ENCODE measurements around the gene WSCD2.

Gene WSCD2

DNA sequence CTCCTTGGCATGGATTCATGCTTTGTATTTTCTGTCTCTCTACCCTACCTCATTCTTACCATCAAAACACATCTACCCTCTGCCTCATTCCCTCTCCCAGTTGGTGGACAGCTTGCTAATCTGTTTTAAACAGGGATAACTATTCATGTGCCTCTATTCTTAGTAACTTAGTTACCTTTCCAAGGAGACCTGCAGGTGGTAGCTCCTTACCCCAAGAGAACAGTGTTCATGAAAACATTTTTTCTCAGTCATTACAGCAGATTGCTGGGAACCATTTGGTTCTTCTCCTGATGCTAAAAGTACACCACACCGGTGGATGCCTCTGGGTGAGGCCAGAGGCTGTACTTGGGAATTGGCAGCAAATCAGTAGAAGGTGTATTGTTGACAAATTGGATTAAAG lies 137.0 kb downstream of the WSCD2 start:
- no peak for DNase-seq (ENCODE audit: extremely low read depth, insufficient read length)
- Histone ChIP-seq H3K27me3 (replicated peaks; ENCODE audit: control insufficient read depth, insufficient read depth, low read length) (no peaks in the 10 kb centered on the region), H3K4me3 (replicated peaks; ENCODE audit: low read depth, low read length) (no peak overlapping the region), H3K36me3 (ENCODE audit: control insufficient read depth, insufficient read depth, low read length) (no peaks in the 10 kb centered on the region)
- TF ChIP-seq, protein P1, sequence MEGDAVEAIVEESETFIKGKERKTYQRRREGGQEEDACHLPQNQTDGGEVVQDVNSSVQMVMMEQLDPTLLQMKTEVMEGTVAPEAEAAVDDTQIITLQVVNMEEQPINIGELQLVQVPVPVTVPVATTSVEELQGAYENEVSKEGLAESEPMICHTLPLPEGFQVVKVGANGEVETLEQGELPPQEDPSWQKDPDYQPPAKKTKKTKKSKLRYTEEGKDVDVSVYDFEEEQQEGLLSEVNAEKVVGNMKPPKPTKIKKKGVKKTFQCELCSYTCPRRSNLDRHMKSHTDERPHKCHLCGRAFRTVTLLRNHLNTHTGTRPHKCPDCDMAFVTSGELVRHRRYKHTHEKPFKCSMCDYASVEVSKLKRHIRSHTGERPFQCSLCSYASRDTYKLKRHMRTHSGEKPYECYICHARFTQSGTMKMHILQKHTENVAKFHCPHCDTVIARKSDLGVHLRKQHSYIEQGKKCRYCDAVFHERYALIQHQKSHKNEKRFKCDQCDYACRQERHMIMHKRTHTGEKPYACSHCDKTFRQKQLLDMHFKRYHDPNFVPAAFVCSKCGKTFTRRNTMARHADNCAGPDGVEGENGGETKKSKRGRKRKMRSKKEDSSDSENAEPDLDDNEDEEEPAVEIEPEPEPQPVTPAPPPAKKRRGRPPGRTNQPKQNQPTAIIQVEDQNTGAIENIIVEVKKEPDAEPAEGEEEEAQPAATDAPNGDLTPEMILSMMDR (IDR thresholded peaks at IDR 0.05; ENCODE audit: insufficient read depth, low read length, poor library complexity, severe bottlenecking) = no peak

DNA sequence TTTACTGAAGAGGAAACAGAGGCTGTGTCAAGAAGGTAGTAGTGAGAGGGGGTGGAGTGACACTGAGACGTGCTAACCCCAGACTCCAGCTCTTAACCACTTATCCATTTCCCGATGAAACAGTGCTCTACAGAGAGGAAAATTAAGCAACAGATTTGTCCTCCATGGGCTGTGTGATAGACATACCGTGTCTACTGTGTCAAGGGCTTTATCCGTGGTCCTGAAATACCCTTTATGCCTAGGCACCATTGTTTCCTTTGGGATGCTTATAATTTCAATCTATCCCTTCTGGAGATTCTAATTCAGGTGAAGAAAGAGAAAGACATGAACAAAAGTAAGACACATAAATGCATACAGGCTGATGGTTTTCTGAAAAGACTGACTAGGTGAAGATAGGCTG lies 138.4 kb downstream of the WSCD2 start:
- TF ChIP-seq, protein P1 (IDR thresholded peaks at IDR 0.05; ENCODE audit: insufficient read depth, low read length, poor library complexity, severe bottlenecking) = no peak
- Histone ChIP-seq H3K27me3 (replicated peaks; ENCODE audit: control insufficient read depth, insufficient read depth, low read length) (no peaks in the 10 kb centered on the region), H3K4me3 (replicated peaks; ENCODE audit: low read depth, low read length) (no peak overlapping the region), H3K36me3 (ENCODE audit: control insufficient read depth, insufficient read depth, low read length) (no peaks in the 10 kb centered on the region)
- DNase-seq (ENCODE audit: extremely low read depth, insufficient read length) = no peak

DNA sequence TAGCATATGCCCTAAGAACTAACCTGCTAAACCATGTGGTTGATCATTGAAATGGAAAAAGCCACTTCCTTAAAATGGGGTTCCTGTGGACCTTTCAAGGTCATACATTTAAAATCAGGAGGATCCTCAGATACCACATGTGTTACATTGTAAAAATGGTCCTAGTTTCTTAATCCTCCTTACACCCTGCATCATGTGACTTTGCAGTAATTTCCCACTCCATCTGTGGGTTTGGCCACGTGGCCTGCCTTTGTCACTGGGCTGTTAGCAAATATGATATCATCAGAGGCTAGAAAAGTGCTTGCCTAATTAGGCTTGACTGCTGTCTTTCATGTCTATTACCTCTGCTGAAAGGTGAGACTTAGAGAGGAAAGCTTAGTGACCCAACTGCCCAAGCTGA lies 139.3 kb downstream of the WSCD2 start:
- H3K27me3 ChIP-seq (replicated peaks; ENCODE audit: control insufficient read depth, insufficient read depth, low read length) = no peaks in the 10 kb centered on the region
- TF ChIP-seq, protein P1 (IDR thresholded peaks at IDR 0.05; ENCODE audit: insufficient read depth, low read length, poor library complexity, severe bottlenecking) = no peak
- no peak for DNase-seq (ENCODE audit: extremely low read depth, insufficient read length)
- no peak overlapping the region for H3K4me3 ChIP-seq (replicated peaks; ENCODE audit: low read depth, low read length)
- no peaks in the 10 kb centered on the region for H3K36me3 ChIP-seq (ENCODE audit: control insufficient read depth, insufficient read depth, low read length)

DNA sequence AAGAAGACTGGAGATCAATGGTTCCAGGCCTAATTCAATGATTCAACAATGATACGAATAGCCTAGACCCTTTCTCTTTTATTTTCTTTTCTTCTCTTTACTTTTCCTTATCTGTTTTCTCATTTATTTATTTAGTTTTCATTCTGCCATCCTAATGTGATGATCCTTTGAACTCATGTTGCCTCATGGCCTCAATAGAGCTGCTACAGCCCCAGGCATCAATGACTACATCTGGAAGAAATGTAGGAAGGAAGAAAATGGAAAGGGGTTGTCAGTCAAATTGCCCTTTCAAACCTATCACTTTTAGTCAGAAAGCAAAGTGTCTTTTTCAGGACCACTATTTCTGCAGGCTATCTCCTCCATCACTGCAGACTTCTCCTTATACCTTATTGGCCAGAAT lies 140.1 kb downstream of the WSCD2 start:
- H3K27me3 ChIP-seq (replicated peaks; ENCODE audit: control insufficient read depth, insufficient read depth, low read length) = no peaks in the 10 kb centered on the region
- H3K36me3 ChIP-seq (ENCODE audit: control insufficient read depth, insufficient read depth, low read length) = no peaks in the 10 kb centered on the region
- DNase-seq (ENCODE audit: extremely low read depth, insufficient read length) = no peak
- TF ChIP-seq, protein P1 (IDR thresholded peaks at IDR 0.05; ENCODE audit: insufficient read depth, low read length, poor library complexity, severe bottlenecking) = no peak
- H3K4me3 ChIP-seq (replicated peaks; ENCODE audit: low read depth, low read length) = no peak overlapping the region

DNA sequence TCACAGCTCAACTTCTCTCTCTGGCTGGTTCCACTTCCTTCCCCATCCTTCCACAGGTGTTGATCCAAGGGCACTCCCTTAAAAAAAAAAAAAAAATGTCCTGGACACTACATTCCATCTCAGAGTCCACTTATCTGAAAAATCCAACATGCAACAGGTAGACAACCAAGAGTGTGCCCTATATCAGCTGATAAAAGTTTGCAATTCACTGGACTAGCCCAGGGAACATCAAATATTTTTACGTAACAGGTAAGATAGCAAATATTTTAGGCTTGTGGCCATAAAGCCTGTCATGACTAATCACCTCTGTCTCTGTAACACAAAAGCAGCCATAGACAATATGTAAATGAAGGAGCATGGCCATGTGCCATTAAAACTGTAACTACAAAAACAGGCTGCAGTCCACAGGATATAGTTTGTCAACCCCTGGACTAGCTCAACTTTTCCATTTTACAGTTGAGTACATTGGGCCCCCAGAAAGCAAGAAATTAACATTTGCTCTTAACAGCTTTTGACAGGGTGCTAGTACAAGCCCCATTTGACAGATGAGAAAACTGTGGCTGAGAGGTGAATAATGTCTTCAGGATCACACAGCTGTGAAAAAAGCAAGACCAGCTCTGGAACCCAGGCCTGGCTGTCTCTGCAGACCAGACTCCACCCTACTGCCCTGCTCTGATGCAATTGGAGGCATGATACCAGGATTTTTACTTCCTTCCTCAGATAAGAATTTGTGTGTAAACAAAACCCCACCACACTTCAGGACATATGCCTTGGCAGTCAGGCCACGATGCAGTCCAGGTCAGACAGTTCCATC lies 141.2 kb downstream of the WSCD2 start:
- DNase-seq (ENCODE audit: extremely low read depth, insufficient read length) = no peak
- Histone ChIP-seq H3K36me3 (ENCODE audit: control insufficient read depth, insufficient read depth, low read length) (no peaks in the 10 kb centered on the region), H3K27me3 (replicated peaks; ENCODE audit: control insufficient read depth, insufficient read depth, low read length) (no peaks in the 10 kb centered on the region), H3K4me3 (replicated peaks; ENCODE audit: low read depth, low read length) (no peak overlapping the region)
- TF ChIP-seq, protein P1 (IDR thresholded peaks at IDR 0.05; ENCODE audit: insufficient read depth, low read length, poor library complexity, severe bottlenecking) = no peak

DNA sequence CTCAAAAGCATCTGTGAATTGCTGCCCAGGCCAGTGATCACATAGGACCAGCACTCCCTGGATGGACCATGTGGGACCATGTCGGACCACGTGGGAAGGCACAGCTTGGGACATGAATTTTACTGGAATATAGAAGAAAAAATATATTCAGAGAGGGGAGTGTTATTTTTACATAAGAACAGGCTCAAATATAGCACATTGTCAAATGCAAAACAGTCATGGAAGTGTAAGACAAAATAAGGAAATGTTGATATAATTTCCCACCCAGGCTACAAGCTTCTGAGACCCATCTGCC lies 141.7 kb downstream of the WSCD2 start:
- Histone ChIP-seq H3K36me3 (ENCODE audit: control insufficient read depth, insufficient read depth, low read length) (no peaks in the 10 kb centered on the region), H3K4me3 (replicated peaks; ENCODE audit: low read depth, low read length) (no peak overlapping the region), H3K27me3 (replicated peaks; ENCODE audit: control insufficient read depth, insufficient read depth, low read length) (no peaks in the 10 kb centered on the region)
- DNase-seq (ENCODE audit: extremely low read depth, insufficient read length) = no peak
- TF ChIP-seq, protein P1 (IDR thresholded peaks at IDR 0.05; ENCODE audit: insufficient read depth, low read length, poor library complexity, severe bottlenecking) = no peak
